NCI-H146 treated with DMSO at 0.1 percent for 48 hours (cell line): Measurements from ENCODE around the gene TDO2.
"Not testable (repeated sequence)": the region's sequence is repeated elsewhere in the genome, so short reads cannot be mapped to it uniquely, and the experiment has no call there.

Experiments
- DNase-seq: peaks from one replicate; lab custom pipeline; 2025; ENCODE audit not compliant: unreplicated experiment; lab: John Stamatoyannopoulos, UW

Gene TDO2

GRCh38 chr4:155903453-155903852, at the start of gene TDO2:
Gene TDO2 (plus strand): TSS chr4:155903696. CDS start chr4:155903759, 63 bp downstream.
- no peak for DNase-seq

GRCh38 chr4:155854582-155855226, 48.8 kb upstream of the TDO2 start:
- DNase-seq = no peak

- no peak for DNase-seq
Measured at GRCh38 chr4:155855897-155856296, 47.6 kb upstream of the TDO2 start.

- DNase-seq = no peak
Measured at GRCh38 chr4:155866177-155866576, 37.3 kb upstream of the TDO2 start, which contains the start of gene ASIC5. Gene ASIC5 (minus strand): TSS chr4:155866277. CDS start chr4:155866226, 51 bp downstream.

- DNase-seq = no peak
Measured at GRCh38 chr4:155875878-155876277, 27.6 kb upstream of the TDO2 start.

GRCh38 chr4:155877971-155878370, 25.5 kb upstream of the TDO2 start:
- DNase-seq = no peak

DNA sequence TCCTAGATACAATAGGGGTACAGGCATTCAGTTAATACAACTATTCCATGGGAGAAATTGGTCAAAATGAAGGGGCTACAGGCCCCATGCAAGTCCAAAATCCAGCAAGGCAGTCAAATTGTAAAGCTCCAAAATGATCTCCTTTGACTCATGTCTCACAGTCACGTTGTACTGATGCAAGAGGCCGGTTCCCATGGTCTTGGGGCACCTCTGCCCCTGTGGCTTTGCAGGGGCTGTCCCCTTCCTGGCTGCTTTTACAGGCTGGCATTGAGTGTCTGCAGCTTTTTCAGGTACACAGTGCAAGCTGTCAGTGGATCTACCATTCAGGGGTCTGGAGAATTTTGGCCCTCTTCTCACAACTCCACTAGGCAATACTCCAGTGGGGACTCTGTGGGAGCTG, 24.9 kb upstream of the TDO2 start:
- no peak for DNase-seq

GRCh38 chr4:155879767-155880166, 23.7 kb upstream of the TDO2 start:
- DNase-seq = no peak

GRCh38 chr4:155881555-155881954, 21.9 kb upstream of the TDO2 start:
- no peak for DNase-seq

GRCh38 chr4:155883895-155884294, 19.6 kb upstream of the TDO2 start:
- no peak for DNase-seq

DNA sequence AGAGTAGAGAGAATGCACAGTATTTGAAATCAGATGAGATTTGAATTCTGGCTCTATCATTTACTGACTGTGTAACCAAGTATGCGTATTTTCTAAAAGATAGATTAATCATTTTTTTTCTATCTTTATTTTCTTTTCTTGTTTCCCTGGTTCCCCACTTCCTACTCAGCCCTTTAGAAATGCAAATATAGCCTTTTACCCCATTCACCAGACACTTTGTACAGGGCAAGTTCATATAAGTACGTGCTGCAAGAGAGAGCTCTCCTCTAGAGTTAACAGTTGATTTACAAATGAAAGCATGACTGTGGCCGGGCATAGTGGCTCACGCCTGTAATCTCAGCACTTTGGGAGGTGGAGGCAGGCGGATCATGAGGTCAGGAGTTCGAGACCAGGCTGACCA, 17.8 kb upstream of the TDO2 start:
- no peak for DNase-seq

- no peak for DNase-seq
Measured at GRCh38 chr4:155887045-155887444, 16.5 kb upstream of the TDO2 start.

- DNase-seq = no peak
Measured at GRCh38 chr4:155887847-155888570, 15.5 kb upstream of the TDO2 start.

GRCh38 chr4:155889031-155889793, 14.3 kb upstream of the TDO2 start:
- no peak for DNase-seq

DNA sequence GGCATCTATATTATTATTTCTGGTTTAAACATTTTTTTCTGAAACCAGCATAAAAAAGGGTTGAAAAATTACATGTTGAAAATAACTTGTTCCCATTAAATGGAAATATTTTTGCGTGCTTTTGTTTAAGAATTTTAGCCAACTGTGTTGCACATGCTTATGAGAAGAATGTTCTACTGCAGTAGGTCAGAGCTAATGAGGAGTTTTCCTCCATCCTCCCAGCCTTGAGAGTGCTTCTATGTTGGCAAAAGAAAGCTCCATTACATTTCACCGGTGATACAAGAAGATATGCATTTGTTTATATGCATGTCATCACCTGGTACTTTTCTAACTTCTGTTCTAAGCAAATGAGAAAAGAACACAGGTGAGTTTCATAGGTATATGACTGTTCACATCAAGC, 13.6 kb upstream of the TDO2 start:
- DNase-seq = no peak

GRCh38 chr4:155891058-155891457, 12.4 kb upstream of the TDO2 start:
- DNase-seq = no peak

GRCh38 chr4:155898371-155898770, 5.1 kb upstream of the TDO2 start:
- not testable (repeated sequence) for DNase-seq

DNA sequence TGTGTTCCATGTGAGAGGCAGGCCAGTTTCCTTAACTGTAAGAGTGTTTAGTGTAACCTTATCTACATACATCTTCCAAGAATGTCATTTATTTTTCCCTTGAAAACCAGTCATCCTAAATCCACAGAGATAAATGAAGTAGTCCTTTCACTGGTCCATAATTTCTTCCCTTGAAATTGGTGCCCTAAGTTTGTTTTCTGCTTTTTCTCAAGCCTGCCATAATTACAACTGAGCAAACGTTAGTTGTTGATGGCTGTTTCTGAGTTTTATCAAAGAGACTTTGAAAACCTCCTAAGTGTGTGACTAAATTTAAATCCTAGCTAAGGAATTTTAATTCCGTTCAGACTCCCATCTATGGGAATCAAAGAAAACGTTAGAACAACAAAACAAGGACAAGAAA, 3.6 kb upstream of the TDO2 start:
- no peak for DNase-seq

- DNase-seq = no peak
Measured at GRCh38 chr4:155900381-155900780, 3.1 kb upstream of the TDO2 start.

DNA sequence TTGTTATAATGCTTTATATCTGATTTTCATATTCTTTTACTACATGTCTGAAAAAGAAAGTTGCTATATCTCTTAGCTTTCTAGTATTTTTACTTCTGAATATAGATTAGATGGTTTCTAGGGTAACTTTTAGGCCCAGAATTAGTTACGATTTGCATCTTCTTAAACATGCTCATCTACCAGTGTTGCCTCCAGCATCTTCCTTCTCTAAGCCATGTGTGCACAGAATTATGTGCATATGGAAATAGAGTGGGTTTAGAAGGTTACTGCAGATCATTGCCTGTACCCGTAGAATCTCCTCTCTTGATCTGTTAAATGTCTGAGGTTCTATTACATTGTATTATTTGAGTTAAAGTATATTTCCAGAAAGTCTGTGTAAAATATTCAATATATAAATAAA, 2.5 kb upstream of the TDO2 start:
- DNase-seq = no peak

DNA sequence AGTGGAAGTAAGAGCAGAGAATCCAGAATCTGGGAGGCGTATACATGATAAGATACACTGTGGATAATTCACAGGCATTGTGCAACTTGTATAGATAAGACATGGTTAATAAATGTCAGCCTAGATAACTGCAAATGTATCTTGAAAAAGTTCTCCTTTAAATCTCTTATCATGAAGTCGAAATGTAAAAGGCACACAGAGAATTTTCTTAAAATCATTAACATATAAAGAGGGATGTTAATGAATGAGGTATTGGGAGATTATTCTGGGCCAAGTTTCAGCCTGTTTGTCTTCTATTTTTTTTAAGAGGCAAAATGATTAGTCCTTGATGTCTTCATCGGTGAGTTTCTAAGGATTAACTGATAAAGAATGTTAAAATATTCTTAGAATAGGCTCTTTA, 835 bp downstream of the TDO2 start:
- DNase-seq = no peak
